HEK293 (cell line): ENCODE data around the gene MBD6.

Source experiments
- CTCF ChIA-PET: fragments of 350-600 bp; formaldehyde crosslinking; extraction: SDS; loops from one replicate; lab custom pipeline; 2021; ENCODE audit warnings: antibody characterized with exemption; lab: Yijun Ruan, JAX
- POLR2A ChIA-PET: fragments of 300-600 bp; formaldehyde crosslinking; extraction: SDS; loops from one replicate; lab custom pipeline; 2020; ENCODE audit warnings: antibody characterized with exemption, inconsistent platforms; lab: Yijun Ruan, JAX
- H3K27ac ChIP-seq: fragments of 200-500 bp; sonication (Bioruptor generic); 2 replicates; pipeline ENCODE4 v1.5.1; 2014; ENCODE audit warnings: low read depth, low read length, control low read depth, inconsistent platforms; ENCODE audit errors: extremely low read depth
- H3K36me3 ChIP-seq, 2 experiments: fragments of 200-500 bp in 1 of 2; sonication (Bioruptor generic) in 1 of 2; 1 replicate in 1 of 2; 2 replicates in 1 of 2; pipeline ENCODE4 v1.5.1; 2014 to 2017; ENCODE audit warnings: inconsistent platforms in 2 of 2, low read length in 2 of 2; ENCODE audit not compliant: control insufficient read depth in 2 of 2, insufficient read depth in 1 of 2
- H3K4me1 ChIP-seq: fragments of 200-500 bp; sonication (Bioruptor generic); 2 replicates; pipeline ENCODE4 v1.5.1; 2014; ENCODE audit warnings: mild to moderate bottlenecking, low read length, inconsistent platforms; ENCODE audit not compliant: control insufficient read depth, insufficient read depth
- H3K4me3 ChIP-seq: 2 replicates; pipeline ENCODE4 v1.5.1; 2011; ENCODE audit warnings: low read depth, mild to moderate bottlenecking, control low read depth, low read length, moderate library complexity
- H3K9me3 ChIP-seq: fragments of 200-500 bp; sonication (Bioruptor generic); 2 replicates; pipeline ENCODE4 v1.5.1; 2014; ENCODE audit warnings: low read depth, low read length, inconsistent platforms; ENCODE audit not compliant: control insufficient read depth, insufficient read depth
- KLF10 ChIP-seq: fragments of 450-650 bp; IDR thresholded peaks from 2 replicates; pipeline ENCODE4 v1.5.1; 2018; ENCODE audit warnings: missing biosample characterization, mild to moderate bottlenecking, missing genetic modification characterization
- MYNN ChIP-seq: fragments of 450-650 bp; formaldehyde crosslinking; IDR thresholded peaks from 2 replicates; pipeline ENCODE4 v1.5.1; 2016; ENCODE audit warnings: missing biosample characterization, missing genetic modification characterization, borderline replicate concordance
- WT1 ChIP-seq: fragments of 450-650 bp; formaldehyde crosslinking; IDR thresholded peaks from 2 replicates; pipeline ENCODE4 v1.5.1; 2016; ENCODE audit warnings: missing biosample characterization, missing genetic modification characterization
- ZFP37 ChIP-seq: fragments of 450-650 bp; formaldehyde crosslinking; IDR thresholded peaks from 2 replicates; pipeline ENCODE4 v1.5.1; 2016; ENCODE audit warnings: missing biosample characterization, missing genetic modification characterization
- ZNF157 ChIP-seq: fragments of 450-650 bp; formaldehyde crosslinking; IDR thresholded peaks from 2 replicates; pipeline ENCODE4 v1.5.1; 2016; ENCODE audit warnings: missing biosample characterization, missing genetic modification characterization
- ZNF23 ChIP-seq: fragments of 450-650 bp; formaldehyde crosslinking; IDR thresholded peaks from 2 replicates; pipeline ENCODE4 v1.5.1; 2016; ENCODE audit warnings: missing biosample characterization, missing genetic modification characterization, borderline replicate concordance
- ZNF341 ChIP-seq: fragments of 450-650 bp; formaldehyde crosslinking; IDR thresholded peaks from 2 replicates; pipeline ENCODE4; 2016; ENCODE audit warnings: low read depth, missing biosample characterization, missing genetic modification characterization
- ZNF514 ChIP-seq: fragments of 450-650 bp; formaldehyde crosslinking; IDR thresholded peaks from 2 replicates; pipeline ENCODE4 v1.5.1; 2016; ENCODE audit warnings: missing biosample characterization, missing genetic modification characterization
- ZNF544 ChIP-seq: fragments of 450-650 bp; formaldehyde crosslinking; IDR thresholded peaks from 2 replicates; pipeline ENCODE4 v1.5.0; 2017; ENCODE audit warnings: missing biosample characterization, missing genetic modification characterization
- ZNF555 ChIP-seq: fragments of 450-650 bp; formaldehyde crosslinking; conservative IDR thresholded peaks from 2 replicates; pipeline ENCODE4 v1.5.1; 2017; ENCODE audit warnings: missing biosample characterization, mild to moderate bottlenecking, missing genetic modification characterization, inconsistent platforms
- ZNF626 ChIP-seq: fragments of 450-650 bp; sonication (Bioruptor Pico); formaldehyde crosslinking; IDR thresholded peaks from 2 replicates; pipeline ENCODE4 v1.5.1; 2018; ENCODE audit warnings: missing biosample characterization, missing genetic modification characterization, inconsistent platforms
- ZNF777 ChIP-seq: fragments of 450-650 bp; formaldehyde crosslinking; IDR thresholded peaks from 2 replicates; pipeline ENCODE4 v1.5.1; 2017; ENCODE audit warnings: missing biosample characterization, missing genetic modification characterization, borderline replicate concordance
- ZNF785 ChIP-seq: fragments of 450-650 bp; formaldehyde crosslinking; IDR thresholded peaks from 2 replicates; pipeline ENCODE4 v1.5.1; 2016; ENCODE audit warnings: missing biosample characterization, missing genetic modification characterization
- ZNF837 ChIP-seq: fragments of 450-650 bp; formaldehyde crosslinking; IDR thresholded peaks from 2 replicates; pipeline ENCODE4 v1.5.1; 2016; ENCODE audit warnings: missing biosample characterization, missing genetic modification characterization
- ZSCAN16 ChIP-seq: fragments of 450-650 bp; formaldehyde crosslinking; IDR thresholded peaks from 2 replicates; pipeline ENCODE4 v1.5.1; 2016; ENCODE audit warnings: missing biosample characterization, missing genetic modification characterization
- ZSCAN23 ChIP-seq: fragments of 450-650 bp; formaldehyde crosslinking; IDR thresholded peaks from 2 replicates; pipeline ENCODE4 v1.5.1; 2016; ENCODE audit warnings: missing biosample characterization, missing genetic modification characterization
- ZXDB ChIP-seq: fragments of 450-650 bp; formaldehyde crosslinking; IDR thresholded peaks from 2 replicates; pipeline ENCODE4 v1.5.1; 2016; ENCODE audit warnings: missing biosample characterization, missing genetic modification characterization
- TF ChIP-seq, protein P1 (sequence below): fragments of 450-650 bp; formaldehyde crosslinking; IDR thresholded peaks from 2 replicates; pipeline ENCODE4; 2016; ENCODE audit warnings: missing biosample characterization, missing genetic modification characterization
- TF ChIP-seq, protein P2 (sequence below): fragments of 450-650 bp; formaldehyde crosslinking; IDR thresholded peaks from 2 replicates; pipeline ENCODE4 v1.5.1; 2016; ENCODE audit warnings: missing biosample characterization, missing genetic modification characterization
- TF ChIP-seq, protein P3 (sequence below): fragments of 450-650 bp; formaldehyde crosslinking; IDR thresholded peaks from 2 replicates; pipeline ENCODE4 v1.5.1; 2016; ENCODE audit warnings: missing biosample characterization, missing genetic modification characterization
- TF ChIP-seq, protein P4 (sequence below): fragments of 450-650 bp; formaldehyde crosslinking; IDR thresholded peaks from 2 replicates; pipeline ENCODE4 v1.5.1; 2016; ENCODE audit warnings: missing biosample characterization, missing genetic modification characterization, low read depth
- TF ChIP-seq, protein P5 (sequence below): fragments of 450-650 bp; formaldehyde crosslinking; IDR thresholded peaks from 2 replicates; pipeline ENCODE4 v1.5.1; 2017; ENCODE audit warnings: missing biosample characterization, missing genetic modification characterization
- TF ChIP-seq, protein P6 (sequence below): fragments of 450-650 bp; formaldehyde crosslinking; IDR thresholded peaks from 2 replicates; pipeline ENCODE4 v1.5.1; 2017; ENCODE audit warnings: missing biosample characterization, missing genetic modification characterization
- TF ChIP-seq, protein P7 (sequence below): fragments of 450-650 bp; formaldehyde crosslinking; IDR thresholded peaks from 2 replicates; pipeline ENCODE4 v1.5.1; 2017; ENCODE audit warnings: missing biosample characterization, mild to moderate bottlenecking, missing genetic modification characterization, moderate library complexity

The MBD6 gene

DNA sequence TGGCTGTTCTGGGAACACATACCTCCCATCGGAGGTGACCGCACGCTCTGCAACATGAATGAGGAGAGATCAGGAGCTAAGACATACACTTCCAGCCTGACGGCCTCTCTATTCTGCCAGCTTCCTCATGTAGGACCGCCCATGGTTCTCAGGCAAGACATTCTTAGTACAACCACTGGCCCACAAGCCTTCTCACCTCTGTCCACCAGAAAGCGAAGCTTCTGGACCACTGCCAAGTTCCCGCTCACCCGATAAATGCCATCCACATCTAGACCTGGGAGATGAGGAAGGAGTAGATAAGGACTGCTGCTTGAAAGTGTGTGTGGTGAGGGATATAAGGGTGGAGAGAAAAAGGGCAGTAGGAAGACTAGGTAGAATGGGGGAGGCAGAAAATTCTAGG lies 48.2 kb upstream of the MBD6 start:
- Histone ChIP-seq H3K36me3 (no peaks in the 10 kb centered on the region), H3K9me3 (no peaks in the 10 kb centered on the region), H3K4me3 (no peak overlapping the region), H3K27ac (no peak overlapping the region), H3K4me1 (no peaks in the 10 kb centered on the region)
- no peak for TF ChIP-seq ZNF785 (tag by site-specific recombination)
- TF ChIP-seq, protein P1, sequence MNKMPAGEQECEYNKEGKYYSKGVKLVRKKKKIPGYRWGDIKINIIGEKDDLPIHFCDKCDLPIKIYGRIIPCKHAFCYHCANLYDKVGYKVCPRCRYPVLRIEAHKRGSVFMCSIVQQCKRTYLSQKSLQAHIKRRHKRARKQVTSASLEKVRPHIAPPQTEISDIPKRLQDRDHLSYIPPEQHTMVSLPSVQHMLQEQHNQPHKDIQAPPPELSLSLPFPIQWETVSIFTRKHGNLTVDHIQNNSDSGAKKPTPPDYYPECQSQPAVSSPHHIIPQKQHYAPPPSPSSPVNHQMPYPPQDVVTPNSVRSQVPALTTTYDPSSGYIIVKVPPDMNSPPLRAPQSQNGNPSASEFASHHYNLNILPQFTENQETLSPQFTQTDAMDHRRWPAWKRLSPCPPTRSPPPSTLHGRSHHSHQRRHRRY (tag by site-specific recombination) = no peak
- TF ChIP-seq ZSCAN16 (tag by site-specific recombination) = no peak
- TF ChIP-seq ZNF157 (tag by site-specific recombination) = no peak
- no peak for TF ChIP-seq ZFP37 (tag by site-specific recombination)
- TF ChIP-seq WT1 (tag by site-specific recombination) = no peak
- TF ChIP-seq, protein P2, sequence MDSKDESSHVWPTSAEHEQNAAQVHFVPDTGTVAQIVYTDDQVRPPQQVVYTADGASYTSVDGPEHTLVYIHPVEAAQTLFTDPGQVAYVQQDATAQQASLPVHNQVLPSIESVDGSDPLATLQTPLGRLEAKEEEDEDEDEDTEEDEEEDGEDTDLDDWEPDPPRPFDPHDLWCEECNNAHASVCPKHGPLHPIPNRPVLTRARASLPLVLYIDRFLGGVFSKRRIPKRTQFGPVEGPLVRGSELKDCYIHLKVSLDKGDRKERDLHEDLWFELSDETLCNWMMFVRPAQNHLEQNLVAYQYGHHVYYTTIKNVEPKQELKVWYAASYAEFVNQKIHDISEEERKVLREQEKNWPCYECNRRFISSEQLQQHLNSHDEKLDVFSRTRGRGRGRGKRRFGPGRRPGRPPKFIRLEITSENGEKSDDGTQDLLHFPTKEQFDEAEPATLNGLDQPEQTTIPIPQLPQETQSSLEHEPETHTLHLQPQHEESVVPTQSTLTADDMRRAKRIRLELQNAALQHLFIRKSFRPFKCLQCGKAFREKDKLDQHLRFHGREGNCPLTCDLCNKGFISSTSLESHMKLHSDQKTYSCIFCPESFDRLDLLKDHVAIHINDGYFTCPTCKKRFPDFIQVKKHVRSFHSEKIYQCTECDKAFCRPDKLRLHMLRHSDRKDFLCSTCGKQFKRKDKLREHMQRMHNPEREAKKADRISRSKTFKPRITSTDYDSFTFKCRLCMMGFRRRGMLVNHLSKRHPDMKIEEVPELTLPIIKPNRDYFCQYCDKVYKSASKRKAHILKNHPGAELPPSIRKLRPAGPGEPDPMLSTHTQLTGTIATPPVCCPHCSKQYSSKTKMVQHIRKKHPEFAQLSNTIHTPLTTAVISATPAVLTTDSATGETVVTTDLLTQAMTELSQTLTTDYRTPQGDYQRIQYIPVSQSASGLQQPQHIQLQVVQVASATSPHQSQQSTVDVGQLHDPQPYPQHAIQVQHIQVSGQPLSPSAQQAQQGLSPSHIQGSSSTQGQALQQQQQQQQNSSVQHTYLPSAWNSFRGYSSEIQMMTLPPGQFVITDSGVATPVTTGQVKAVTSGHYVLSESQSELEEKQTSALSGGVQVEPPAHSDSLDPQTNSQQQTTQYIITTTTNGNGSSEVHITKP (tag by site-specific recombination) = no peak
- no peak for TF ChIP-seq ZNF23 (tag by site-specific recombination)
- CTCF ChIA-PET = interaction anchor here (0.9 to 2.4 kb wide), 5 partner anchors 9 to 21 kb away, joined by 5 to 19 read pairs (median 5); partner anchors contain the start of genes GLI1 and INHBE
- POLR2A ChIA-PET = no interaction called here

DNA sequence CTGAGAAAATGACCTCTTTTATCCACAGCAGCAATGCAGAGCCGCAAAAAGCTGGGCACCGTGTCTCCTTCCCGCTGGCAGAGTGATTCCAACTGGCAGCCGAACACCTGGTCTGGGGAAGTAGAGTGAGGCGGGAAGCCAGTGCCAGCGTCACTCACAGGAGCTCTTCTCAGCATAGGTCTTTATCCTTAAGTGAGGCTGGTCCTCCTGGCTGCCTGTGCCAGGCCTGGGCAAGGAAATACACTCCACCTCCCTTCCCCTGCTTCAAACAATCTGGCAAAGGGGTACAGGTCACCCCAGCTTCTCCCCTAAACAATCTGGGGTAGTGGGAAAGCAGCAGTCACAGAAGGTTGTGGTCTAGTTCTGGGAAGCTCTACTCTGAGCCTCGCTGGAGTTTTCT lies 47.8 kb upstream of the MBD6 start:
- POLR2A ChIA-PET = no interaction called here
- Histone ChIP-seq H3K9me3 (no peaks in the 10 kb centered on the region), H3K27ac (no peak overlapping the region), H3K4me3 (no peak overlapping the region), H3K36me3 (no peaks in the 10 kb centered on the region), H3K4me1 (no peaks in the 10 kb centered on the region)
- no peak for TF ChIP-seq ZNF514
- TF ChIP-seq, protein P3, sequence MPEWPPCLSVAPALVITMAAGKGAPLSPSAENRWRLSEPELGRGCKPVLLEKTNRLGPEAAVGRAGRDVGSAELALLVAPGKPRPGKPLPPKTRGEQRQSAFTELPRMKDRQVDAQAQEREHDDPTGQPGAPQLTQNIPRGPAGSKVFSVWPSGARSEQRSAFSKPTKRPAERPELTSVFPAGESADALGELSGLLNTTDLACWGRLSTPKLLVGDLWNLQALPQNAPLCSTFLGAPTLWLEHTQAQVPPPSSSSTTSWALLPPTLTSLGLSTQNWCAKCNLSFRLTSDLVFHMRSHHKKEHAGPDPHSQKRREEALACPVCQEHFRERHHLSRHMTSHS (tag by site-specific recombination) = no peak
- TF ChIP-seq ZNF777 (tag by site-specific recombination) = no peak
- TF ChIP-seq ZNF341 (tag by site-specific recombination) = no peak
- TF ChIP-seq, protein P4, sequence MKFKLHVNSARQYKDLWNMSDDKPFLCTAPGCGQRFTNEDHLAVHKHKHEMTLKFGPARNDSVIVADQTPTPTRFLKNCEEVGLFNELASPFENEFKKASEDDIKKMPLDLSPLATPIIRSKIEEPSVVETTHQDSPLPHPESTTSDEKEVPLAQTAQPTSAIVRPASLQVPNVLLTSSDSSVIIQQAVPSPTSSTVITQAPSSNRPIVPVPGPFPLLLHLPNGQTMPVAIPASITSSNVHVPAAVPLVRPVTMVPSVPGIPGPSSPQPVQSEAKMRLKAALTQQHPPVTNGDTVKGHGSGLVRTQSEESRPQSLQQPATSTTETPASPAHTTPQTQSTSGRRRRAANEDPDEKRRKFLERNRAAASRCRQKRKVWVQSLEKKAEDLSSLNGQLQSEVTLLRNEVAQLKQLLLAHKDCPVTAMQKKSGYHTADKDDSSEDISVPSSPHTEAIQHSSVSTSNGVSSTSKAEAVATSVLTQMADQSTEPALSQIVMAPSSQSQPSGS (tag by site-specific recombination) = no peak
- TF ChIP-seq, protein P5, sequence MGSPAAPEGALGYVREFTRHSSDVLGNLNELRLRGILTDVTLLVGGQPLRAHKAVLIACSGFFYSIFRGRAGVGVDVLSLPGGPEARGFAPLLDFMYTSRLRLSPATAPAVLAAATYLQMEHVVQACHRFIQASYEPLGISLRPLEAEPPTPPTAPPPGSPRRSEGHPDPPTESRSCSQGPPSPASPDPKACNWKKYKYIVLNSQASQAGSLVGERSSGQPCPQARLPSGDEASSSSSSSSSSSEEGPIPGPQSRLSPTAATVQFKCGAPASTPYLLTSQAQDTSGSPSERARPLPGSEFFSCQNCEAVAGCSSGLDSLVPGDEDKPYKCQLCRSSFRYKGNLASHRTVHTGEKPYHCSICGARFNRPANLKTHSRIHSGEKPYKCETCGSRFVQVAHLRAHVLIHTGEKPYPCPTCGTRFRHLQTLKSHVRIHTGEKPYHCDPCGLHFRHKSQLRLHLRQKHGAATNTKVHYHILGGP (tag by site-specific recombination) = no peak
- TF ChIP-seq ZXDB = no peak
- no peak for TF ChIP-seq ZNF544
- TF ChIP-seq, protein P6, sequence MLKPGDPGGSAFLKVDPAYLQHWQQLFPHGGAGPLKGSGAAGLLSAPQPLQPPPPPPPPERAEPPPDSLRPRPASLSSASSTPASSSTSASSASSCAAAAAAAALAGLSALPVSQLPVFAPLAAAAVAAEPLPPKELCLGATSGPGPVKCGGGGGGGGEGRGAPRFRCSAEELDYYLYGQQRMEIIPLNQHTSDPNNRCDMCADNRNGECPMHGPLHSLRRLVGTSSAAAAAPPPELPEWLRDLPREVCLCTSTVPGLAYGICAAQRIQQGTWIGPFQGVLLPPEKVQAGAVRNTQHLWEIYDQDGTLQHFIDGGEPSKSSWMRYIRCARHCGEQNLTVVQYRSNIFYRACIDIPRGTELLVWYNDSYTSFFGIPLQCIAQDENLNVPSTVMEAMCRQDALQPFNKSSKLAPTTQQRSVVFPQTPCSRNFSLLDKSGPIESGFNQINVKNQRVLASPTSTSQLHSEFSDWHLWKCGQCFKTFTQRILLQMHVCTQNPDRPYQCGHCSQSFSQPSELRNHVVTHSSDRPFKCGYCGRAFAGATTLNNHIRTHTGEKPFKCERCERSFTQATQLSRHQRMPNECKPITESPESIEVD (tag by site-specific recombination) = no peak
- TF ChIP-seq KLF10 (tag by site-specific recombination) = no peak
- no peak for TF ChIP-seq ZNF837 (tag by site-specific recombination)
- TF ChIP-seq ZNF626 = no peak
- no peak for TF ChIP-seq ZNF555
- TF ChIP-seq, protein P7, sequence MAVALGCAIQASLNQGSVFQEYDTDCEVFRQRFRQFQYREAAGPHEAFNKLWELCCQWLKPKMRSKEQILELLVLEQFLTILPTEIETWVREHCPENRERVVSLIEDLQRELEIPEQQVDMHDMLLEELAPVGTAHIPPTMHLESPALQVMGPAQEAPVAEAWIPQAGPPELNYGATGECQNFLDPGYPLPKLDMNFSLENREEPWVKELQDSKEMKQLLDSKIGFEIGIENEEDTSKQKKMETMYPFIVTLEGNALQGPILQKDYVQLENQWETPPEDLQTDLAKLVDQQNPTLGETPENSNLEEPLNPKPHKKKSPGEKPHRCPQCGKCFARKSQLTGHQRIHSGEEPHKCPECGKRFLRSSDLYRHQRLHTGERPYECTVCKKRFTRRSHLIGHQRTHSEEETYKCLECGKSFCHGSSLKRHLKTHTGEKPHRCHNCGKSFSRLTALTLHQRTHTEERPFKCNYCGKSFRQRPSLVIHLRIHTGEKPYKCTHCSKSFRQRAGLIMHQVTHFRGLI (tag by site-specific recombination) = no peak
- TF ChIP-seq MYNN (tag by site-specific recombination) = no peak
- no peak for TF ChIP-seq ZSCAN23 (tag by site-specific recombination)
- CTCF ChIA-PET = interaction anchor here (0.9 to 2.4 kb wide), 5 partner anchors 9 to 22 kb away, joined by 5 to 19 read pairs (median 5); partner anchors contain the start of genes GLI1 and INHBE
